NCI-H1436 (cell line): ENCODE results near the gene CORO2B.
"Not testable (repeated sequence)": the region's sequence is repeated elsewhere in the genome, so short reads cannot be mapped to it uniquely, and the experiment has no call there.

Experiments used
- DNase-seq: peaks from one replicate; lab custom pipeline; 2025; lab: John Stamatoyannopoulos, UW

The CORO2B gene

GRCh38 chr15:68676011-68676605, 97.3 kb downstream of the CORO2B start:
- DNase-seq: no peak

GRCh38 chr15:68676926-68677325, 98.1 kb downstream of the CORO2B start:
- DNase-seq: no peak

- DNase-seq: no peak
These were observed 99.2 kb downstream of the CORO2B start for GRCh38 chr15:68677996-68678395.

- no peak for DNase-seq
These were observed 100.0 kb downstream of the CORO2B start for GRCh38 chr15:68678746-68679145.

GRCh38 chr15:68679161-68679560, 100.4 kb downstream of the CORO2B start:
- no peak for DNase-seq

- DNase-seq: no peak
These were observed 101.2 kb downstream of the CORO2B start for GRCh38 chr15:68679961-68680371.

- DNase-seq: not testable (repeated sequence)
These were observed 102.0 kb downstream of the CORO2B start for GRCh38 chr15:68680756-68681155.

GRCh38 chr15:68681836-68682235, 103.0 kb downstream of the CORO2B start:
- no peak for DNase-seq

- no peak for DNase-seq
These were observed 103.5 kb downstream of the CORO2B start for GRCh38 chr15:68682330-68682729.

- no peak for DNase-seq
These were observed 104.2 kb downstream of the CORO2B start for GRCh38 chr15:68683026-68683425.

- no peak for DNase-seq
These were observed 104.8 kb downstream of the CORO2B start for GRCh38 chr15:68683551-68683950.

GRCh38 chr15:68684476-68684875, 105.7 kb downstream of the CORO2B start:
- DNase-seq: no peak

GRCh38 chr15:68687136-68687735, 108.4 kb downstream of the CORO2B start:
- DNase-seq: no peak

GRCh38 chr15:68691705-68692104, 112.9 kb downstream of the CORO2B start:
- DNase-seq: peak; percentile 66

- no peak for DNase-seq
These were observed 114.3 kb downstream of the CORO2B start for GRCh38 chr15:68693071-68693470.

- DNase-seq: no peak
These were observed 115.3 kb downstream of the CORO2B start for GRCh38 chr15:68694111-68694510.

- DNase-seq: no peak
These were observed 116.3 kb downstream of the CORO2B start for GRCh38 chr15:68695061-68695595.

- DNase-seq: no peak
These were observed 117.9 kb downstream of the CORO2B start for GRCh38 chr15:68696414-68697363.

- no peak for DNase-seq
These were observed 119.2 kb downstream of the CORO2B start for GRCh38 chr15:68697711-68698690.

GRCh38 chr15:68698708-68699107, 119.9 kb downstream of the CORO2B start:
- DNase-seq: no peak

GRCh38 chr15:68699124-68699880, 120.5 kb downstream of the CORO2B start:
- DNase-seq: no peak
